H7 (cell line): Measurements from ENCODE around the gene PPP1R7. TPM values are rescaled to one million over a fixed set of nuclear protein-coding genes. Genes with fewer than 3 reads are reported as not detected.

Experiments used
- DNase-seq: peaks from one replicate; pipeline ENCODE4 v3.0.0; 2012
- H3K27me3 ChIP-seq: 2 replicates; pipeline ENCODE4 v1.6.0; 2011; ENCODE audit warnings: mild to moderate bottlenecking, low read length; ENCODE audit not compliant: control insufficient read depth, insufficient read depth
- H3K36me3 ChIP-seq: replicated peaks from 2 replicates; pipeline ENCODE4 v1.5.1; 2011; ENCODE audit warnings: low read length; ENCODE audit not compliant: control insufficient read depth, insufficient read depth
- H3K4me3 ChIP-seq: 2 replicates; pipeline ENCODE4 v1.5.1; 2011; ENCODE audit warnings: low read depth, mild to moderate bottlenecking, control low read depth, low read length, moderate library complexity; ENCODE audit not compliant: insufficient read depth
- total RNA-seq: library from RNA; depleted of rRNA; stranded (reverse); fragments of >200 nt; shearing (Covaris generic); gene quantifications from 2 replicates; pipeline ENCODE4 v1.2.3, GENCODE V29; 2014

Gene PPP1R7
- total RNA-seq, 1 experiment from 2014 or later = 32.1 TPM

- peak; percentile 30 for DNase-seq
- Histone ChIP-seq H3K27me3 (no peaks in the 10 kb centered on the region), H3K36me3 (no peaks in the 10 kb centered on the region), H3K4me3 (no peak overlapping the region)
Measured at GRCh38 chr2:241197947-241198346, 47.7 kb downstream of the PPP1R7 start.

DNA sequence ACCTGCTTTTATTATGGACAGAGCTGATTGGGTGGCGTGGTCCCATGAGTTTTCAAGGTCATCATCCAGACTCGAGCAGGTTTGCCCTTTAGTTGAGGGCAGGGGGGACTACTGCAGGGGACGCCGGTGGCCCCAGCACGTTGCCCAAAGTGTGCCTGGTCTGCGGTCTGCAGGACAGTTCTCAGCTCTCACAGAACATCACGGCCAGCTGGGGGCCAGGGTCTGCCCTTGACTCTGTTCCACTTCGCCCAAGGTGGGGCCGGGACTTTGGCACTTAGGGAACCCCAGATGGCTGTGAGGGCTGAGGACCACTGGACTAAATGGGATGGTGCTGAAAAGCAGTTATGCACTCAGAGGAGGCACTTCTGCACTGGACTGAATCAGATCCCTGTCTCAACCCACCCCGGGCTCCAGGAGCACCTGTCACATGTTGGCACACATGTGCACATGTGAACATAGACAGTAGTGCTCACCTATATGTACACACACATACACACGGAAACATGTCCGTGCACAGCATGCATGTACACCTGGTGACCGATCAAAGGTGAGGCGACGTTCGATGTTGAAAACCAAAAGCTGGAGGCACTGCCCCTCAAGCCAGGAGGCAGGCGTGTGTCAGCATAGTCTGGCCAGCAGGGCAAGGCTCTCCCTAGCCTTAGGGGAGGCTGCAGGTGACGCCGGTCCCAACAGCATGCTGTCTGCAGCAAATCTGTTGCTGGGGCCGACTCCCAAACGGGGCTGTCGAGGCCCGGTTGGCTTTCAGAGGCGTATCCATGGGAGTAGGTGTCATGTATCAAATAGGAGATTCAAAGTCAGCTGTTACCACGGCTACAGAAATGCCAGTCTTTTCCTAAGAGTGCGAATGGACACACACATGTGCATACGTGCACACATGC lies 48.4 kb downstream of the PPP1R7 start:
- Histone ChIP-seq H3K27me3 (no peaks in the 10 kb centered on the region), H3K36me3 (no peaks in the 10 kb centered on the region), H3K4me3 (no peak overlapping the region)
- DNase-seq = peak; percentile 67

DNA sequence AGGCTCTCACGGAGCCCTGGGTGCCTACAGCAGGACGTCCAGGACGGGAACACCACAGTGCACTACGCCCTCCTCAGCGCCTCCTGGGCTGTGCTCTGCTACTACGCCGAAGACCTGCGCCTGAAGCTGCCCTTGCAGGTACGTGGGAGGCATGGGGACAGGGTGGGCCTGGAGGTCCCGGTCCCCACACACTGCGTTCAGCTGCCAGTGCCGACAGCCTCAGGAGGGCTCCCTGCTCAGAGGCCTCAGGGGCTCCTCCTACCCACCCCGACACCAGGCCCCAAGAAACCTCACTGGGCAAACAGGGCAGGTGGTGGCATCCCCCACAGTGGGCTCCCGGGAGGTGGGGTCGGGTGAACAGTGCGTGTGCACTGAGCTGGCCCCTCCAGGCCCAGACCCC lies 49.0 kb downstream of the PPP1R7 start:
- no peak overlapping the region for H3K4me3 ChIP-seq
- peak; percentile 68 for DNase-seq
- H3K36me3 ChIP-seq = no peaks in the 10 kb centered on the region
- no peaks in the 10 kb centered on the region for H3K27me3 ChIP-seq

GRCh38 chr2:241199897-241200821 lies 49.9 kb downstream of the PPP1R7 start:
- Histone ChIP-seq H3K27me3 (no peaks in the 10 kb centered on the region), H3K36me3 (no peaks in the 10 kb centered on the region), H3K4me3 (no peak overlapping the region)
- DNase-seq = peak; percentile 70

DNA sequence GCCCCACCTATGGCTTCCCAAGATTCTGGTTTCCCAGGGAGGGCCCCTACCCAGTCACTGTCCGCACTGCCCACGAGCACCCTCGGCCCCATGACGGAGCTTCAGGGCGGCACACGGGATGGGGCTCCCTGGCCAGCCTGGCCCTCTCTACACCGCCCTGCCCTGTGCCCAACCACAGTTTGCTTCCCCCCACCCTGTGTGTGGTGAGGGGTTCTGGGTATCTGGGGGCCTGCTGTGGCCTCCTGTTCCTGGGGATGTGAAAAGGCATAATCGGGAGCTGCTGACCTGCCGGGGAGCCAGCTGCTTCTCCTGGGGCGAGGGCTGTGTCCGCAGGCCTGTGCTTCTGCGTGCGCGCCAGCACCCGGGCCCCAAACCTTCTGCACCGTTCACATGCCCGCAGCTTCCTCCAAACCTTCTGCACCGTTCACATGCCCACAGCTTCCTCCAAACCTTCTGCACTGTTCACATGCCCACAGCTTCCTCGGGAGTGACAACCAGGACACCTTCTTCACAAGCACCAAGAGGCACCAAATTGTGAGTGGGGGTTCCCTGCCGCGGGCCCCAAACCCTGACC lies 50.6 kb downstream of the PPP1R7 start:
- no peak overlapping the region for H3K4me3 ChIP-seq
- no peaks in the 10 kb centered on the region for H3K36me3 ChIP-seq
- H3K27me3 ChIP-seq = no peaks in the 10 kb centered on the region
- DNase-seq = peak; percentile 64

- DNase-seq = peak; percentile 63
- Histone ChIP-seq H3K27me3 (no peaks in the 10 kb centered on the region), H3K36me3 (no peaks in the 10 kb centered on the region), H3K4me3 (no peak overlapping the region)
Measured at GRCh38 chr2:241201445-241202267, 51.4 kb downstream of the PPP1R7 start.

DNA sequence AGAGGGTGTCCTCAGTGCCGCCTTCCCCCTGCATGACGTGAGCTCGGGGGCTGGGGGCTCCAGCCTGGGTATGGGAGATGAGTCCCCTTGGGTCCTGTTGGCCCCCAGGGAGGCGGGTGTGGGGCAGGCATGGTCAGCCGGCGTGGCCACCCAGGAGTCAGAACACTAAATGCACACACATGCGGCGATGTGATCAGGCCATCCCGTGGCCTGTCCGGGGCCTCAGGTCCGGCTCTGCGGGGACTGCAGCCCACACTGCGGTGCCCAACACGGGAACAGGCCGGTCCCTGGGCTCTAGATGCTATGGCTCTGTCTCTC lies 52.0 kb downstream of the PPP1R7 start:
- peak; percentile 63 for DNase-seq
- Histone ChIP-seq H3K27me3 (no peaks in the 10 kb centered on the region), H3K36me3 (no peaks in the 10 kb centered on the region), H3K4me3 (no peak overlapping the region)

DNA sequence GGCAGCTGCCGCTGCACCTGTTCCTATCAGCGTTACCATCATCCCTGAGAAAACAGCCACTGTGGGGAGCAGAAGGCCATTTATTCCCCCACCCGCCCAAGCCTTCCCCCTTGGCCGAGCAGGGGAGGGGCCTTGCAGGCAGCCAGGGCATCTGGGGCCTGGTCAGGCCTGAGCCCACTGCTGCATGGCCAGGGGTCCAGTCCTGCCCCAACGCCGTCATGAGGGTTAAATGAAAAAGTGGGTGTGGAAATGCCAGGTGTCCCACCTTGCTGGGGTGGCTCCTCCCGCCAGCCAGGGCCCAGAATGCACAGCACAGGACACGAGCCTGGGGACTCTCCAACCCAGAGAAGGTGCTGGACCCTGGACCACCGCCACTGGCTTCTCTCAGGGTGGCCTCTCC lies 52.4 kb downstream of the PPP1R7 start:
- peak; percentile 59 for DNase-seq
- H3K4me3 ChIP-seq = no peak overlapping the region
- no peaks in the 10 kb centered on the region for H3K27me3 ChIP-seq
- no peaks in the 10 kb centered on the region for H3K36me3 ChIP-seq

DNA sequence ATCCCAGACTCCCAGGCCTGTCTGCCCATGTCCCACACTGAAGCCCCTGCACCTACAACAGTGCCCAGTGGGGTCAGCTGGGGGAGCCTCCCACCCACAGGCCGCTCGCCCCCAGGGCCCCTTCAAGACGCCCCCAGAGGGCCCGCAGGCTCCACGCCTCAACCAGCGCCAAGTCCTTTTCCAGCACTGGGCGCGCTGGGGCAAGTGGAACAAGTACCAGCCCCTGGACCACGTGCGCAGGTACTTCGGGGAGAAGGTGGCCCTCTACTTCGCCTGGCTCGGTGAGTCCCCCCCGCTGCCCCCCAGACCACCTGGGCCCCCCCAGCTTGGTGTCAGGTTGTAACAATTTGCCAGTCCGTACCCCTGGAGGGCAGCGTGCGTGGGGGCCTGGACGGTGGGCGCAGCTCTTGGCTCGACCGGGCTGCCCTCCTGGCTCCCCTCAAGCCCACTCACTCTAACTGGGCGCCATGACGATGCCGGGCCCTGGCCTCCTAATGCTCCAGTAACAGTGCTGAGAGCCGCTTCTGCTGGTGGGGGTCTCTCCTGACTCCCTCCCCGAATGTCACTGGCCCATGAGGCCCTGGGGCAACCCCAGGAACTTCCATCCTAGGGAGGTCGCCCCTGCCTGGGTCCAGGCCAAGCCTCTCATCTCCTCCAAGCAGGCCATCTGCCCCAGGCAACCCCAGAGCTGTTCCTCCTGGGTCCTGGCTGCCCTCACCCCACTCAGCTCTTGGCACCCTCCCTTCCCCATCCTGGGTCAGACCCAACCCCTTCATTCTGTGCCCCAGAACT lies 53.1 kb downstream of the PPP1R7 start:
- Histone ChIP-seq H3K36me3 (no peaks in the 10 kb centered on the region), H3K4me3 (no peak overlapping the region), H3K27me3 (no peaks in the 10 kb centered on the region)
- no peak for DNase-seq

GRCh38 chr2:241204010-241204384 lies 53.7 kb downstream of the PPP1R7 start:
- Histone ChIP-seq H3K27me3 (no peaks in the 10 kb centered on the region), H3K36me3 (no peaks in the 10 kb centered on the region), H3K4me3 (no peak overlapping the region)
- DNase-seq = no peak

- no peak overlapping the region for H3K4me3 ChIP-seq
- no peaks in the 10 kb centered on the region for H3K36me3 ChIP-seq
- no peak for DNase-seq
- H3K27me3 ChIP-seq = no peaks in the 10 kb centered on the region
Measured at GRCh38 chr2:241204490-241204889, 54.2 kb downstream of the PPP1R7 start.

DNA sequence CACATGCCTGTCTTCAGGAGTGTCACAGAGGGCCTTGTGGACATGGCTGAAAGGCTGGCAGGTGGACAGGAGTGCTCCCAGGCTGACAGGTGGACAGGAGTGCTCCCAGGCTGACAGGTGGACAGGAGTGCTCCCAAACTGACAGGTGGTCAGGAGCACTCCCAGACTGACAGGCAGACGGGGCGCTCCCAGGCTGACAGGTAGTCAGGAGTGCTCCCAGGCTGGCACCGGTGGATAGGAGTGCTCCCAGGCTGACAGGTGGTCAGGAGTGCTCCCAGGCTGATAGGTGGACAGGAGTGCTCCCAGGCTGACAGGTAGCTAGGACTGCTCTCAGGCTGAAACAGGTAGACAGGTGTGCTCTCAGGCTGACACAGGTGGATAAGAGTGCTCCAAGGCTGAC lies 54.8 kb downstream of the PPP1R7 start:
- no peak for DNase-seq
- no peaks in the 10 kb centered on the region for H3K27me3 ChIP-seq
- no peak overlapping the region for H3K4me3 ChIP-seq
- H3K36me3 ChIP-seq = no peaks in the 10 kb centered on the region

DNA sequence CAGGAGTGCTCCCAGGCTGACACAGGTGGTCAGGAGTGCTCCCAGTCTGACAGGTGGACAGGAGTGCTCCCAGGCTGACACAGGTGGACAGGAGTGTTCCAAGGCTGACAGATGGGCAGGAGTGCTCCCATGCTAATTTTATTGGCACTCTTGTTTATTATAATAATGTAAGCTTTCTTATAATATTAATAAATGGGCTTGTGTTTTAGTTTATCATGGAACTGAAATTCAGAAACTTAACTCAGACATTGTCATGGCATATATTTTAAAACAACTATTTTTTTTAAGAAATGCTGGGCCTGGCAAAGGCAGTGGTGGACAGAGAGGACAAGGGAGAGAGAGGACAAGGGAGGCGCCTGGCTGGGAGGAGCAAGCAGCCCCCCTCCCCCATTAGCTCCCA lies 56.9 kb downstream of the PPP1R7 start:
- H3K36me3 ChIP-seq = no peaks in the 10 kb centered on the region
- no peak overlapping the region for H3K4me3 ChIP-seq
- no peak for DNase-seq
- H3K27me3 ChIP-seq = no peaks in the 10 kb centered on the region
